Coronary artery (tissue), 2 donors: ENCODE measurements around the gene SLC7A11.

Source experiments
- DNase-seq: peaks from one replicate; pipeline ENCODE4 v3.0.0-alpha.2; 2017; ENCODE audit warnings: low spot score
- H3K27ac ChIP-seq, 2 donors: fragments of 200-600 bp; sonication (generic); one replicate each; pipeline ENCODE4 v1.5.1; 2016 to 2019
- H3K4me3 ChIP-seq: fragments of 200-600 bp; sonication (generic); 2 replicates; pipeline ENCODE4 v1.5.1; 2016; ENCODE audit warnings: mild to moderate bottlenecking, moderate library complexity
- TF ChIP-seq, protein P1 (sequence below): fragments of 200-600 bp; sonication (generic); IDR thresholded peaks from one replicate; pipeline ENCODE4 v1.5.1; 2019; ENCODE audit warnings: antibody characterized with exemption

SLC7A11 gene

DNA sequence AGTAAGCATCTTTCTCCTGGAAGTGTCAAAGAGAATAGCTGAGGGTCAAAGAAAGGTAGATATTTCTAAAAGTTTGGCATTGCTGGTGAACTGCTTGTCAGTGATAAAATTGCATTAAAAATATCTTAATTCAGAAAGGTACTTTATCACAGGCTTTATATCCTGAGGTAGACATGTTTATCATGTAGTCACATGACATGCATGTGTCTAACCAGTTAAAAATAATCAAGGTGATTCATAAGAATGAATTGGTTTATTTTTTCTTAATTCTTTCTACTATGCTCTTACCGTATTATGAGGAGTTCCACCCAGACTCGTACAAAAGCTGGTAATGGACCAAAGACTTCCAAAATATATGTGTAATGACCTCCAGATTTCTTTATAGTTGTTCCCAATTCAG, 6.1 kb downstream of the SLC7A11 start:
- H3K27ac ChIP-seq, result no peak overlapping the region
- TF ChIP-seq, protein P1, sequence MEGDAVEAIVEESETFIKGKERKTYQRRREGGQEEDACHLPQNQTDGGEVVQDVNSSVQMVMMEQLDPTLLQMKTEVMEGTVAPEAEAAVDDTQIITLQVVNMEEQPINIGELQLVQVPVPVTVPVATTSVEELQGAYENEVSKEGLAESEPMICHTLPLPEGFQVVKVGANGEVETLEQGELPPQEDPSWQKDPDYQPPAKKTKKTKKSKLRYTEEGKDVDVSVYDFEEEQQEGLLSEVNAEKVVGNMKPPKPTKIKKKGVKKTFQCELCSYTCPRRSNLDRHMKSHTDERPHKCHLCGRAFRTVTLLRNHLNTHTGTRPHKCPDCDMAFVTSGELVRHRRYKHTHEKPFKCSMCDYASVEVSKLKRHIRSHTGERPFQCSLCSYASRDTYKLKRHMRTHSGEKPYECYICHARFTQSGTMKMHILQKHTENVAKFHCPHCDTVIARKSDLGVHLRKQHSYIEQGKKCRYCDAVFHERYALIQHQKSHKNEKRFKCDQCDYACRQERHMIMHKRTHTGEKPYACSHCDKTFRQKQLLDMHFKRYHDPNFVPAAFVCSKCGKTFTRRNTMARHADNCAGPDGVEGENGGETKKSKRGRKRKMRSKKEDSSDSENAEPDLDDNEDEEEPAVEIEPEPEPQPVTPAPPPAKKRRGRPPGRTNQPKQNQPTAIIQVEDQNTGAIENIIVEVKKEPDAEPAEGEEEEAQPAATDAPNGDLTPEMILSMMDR, result no peak
- DNase-seq, result no peak
- no peak overlapping the region for H3K4me3 ChIP-seq

DNA sequence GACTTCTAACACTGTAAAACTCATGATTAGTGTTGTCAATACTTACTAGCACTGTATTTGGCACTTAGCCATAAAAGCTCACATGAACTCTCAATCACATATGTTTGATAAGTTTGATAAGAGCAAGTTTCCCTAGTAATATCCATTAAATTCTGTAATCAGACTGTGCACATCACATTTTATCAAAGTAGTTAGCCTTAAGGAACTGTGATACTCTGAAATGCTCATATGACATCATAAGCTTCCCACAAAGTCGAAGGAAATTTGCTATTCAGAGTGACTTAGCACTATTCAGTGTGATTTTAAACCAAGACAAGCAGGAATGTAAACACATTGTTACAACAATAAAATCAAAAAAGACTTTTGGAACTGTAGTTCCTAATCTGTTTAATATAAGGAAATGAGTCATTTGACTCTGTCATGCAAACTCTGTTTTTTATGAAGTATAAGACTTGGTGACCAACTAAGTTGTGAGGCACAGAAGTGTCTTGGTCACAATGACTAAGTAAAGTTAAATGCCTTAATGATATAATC, 6.7 kb downstream of the SLC7A11 start:
- DNase-seq, result no peak
- TF ChIP-seq, protein P1, result no peak
- no peak overlapping the region for H3K27ac ChIP-seq
- no peak overlapping the region for H3K4me3 ChIP-seq

DNA sequence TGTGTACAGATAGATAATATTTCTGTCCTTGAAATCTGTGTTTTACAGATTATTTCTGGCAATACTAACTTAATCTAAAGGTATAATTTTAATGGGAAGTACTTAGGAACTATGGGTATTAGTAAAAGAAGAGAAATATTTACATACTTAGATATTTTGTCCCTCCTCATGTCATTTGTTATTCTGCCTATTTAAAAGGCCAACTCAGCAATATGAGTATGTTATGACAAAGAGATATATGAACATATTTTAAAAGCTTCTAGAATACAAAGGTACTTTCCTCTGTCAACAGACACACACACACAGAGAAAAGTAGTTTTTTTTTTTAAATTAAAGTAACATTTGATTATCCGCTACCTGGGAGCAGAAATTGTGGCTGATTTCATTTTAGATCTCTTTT, 7.9 kb downstream of the SLC7A11 start:
- Histone ChIP-seq H3K27ac (no peak overlapping the region), H3K4me3 (no peak overlapping the region)
- TF ChIP-seq, protein P1, result no peak
- DNase-seq, result no peak

DNA sequence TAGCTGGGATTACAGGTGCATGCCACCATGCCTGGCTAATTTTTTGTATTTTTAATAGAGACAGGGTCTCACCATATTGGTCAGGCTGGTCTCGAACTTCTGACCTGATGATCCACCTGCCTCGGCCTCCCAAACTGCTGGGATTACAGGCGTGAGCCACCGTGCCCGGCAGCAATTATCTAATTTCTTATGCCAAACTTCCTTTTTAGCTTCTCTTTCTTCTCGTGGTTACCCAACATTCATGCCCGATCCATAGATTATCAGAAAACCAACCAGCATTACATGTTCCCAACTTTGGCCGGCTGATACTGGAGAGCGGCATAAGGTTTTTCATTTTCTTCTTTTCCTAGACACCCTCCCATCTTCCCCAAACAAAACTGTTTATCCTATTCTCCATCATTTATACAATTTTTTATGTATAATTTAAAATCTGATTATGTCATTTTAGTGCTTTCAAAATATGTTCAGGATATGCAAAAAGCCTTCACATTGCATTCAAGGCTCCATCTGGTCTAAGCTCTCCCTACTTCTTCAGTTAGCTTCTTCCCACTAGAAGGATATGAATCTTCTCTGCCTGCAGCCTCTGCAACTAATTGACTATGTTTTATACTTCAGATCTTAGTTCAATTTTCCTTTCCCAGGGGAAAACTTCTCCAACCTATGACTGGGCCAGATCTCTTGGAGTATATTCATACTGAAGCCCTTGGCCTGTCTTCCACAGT, 8.7 kb downstream of the SLC7A11 start:
- Histone ChIP-seq H3K4me3 (no peak overlapping the region), H3K27ac (no peak overlapping the region)
- TF ChIP-seq, protein P1, result no peak
- no peak for DNase-seq

DNA sequence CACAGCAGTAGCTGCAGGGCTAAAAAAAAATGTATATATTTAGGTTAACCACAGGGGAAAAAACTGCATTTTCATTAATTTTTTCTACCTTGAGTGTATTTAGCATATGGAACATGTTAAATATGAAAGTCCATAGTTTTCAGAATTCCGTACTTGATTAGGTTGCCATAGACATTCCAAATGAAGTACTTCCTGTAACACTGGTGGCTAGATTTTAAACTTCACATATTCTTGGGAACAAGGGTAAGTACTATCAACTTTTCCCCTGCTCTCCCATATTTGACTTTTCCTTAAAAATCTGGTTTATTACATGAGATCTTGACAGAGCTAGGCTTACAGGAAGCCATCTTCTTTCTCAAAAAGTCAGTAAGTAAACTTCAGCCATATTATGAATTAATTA, 9.8 kb downstream of the SLC7A11 start:
- DNase-seq, result no peak
- TF ChIP-seq, protein P1, result no peak
- Histone ChIP-seq H3K27ac (no peak overlapping the region), H3K4me3 (no peak overlapping the region)

DNA sequence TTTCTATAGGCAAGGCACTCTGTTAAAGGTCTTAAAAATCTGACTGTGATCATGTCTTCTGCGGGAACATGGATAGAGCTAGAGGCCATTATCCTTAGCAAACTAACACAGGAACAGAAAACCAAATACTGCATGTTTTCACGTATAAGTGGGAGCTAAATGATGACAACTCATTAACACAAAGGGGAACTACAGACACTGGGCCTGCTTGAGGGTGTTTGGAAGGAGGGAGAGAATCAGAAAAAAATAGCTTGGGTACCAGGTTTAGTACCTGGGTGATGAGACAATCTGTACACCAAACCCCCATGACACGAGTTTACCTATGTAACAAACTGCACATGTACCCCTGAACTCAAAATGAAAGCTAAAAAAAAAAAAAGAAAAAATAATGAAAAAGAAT, 12.1 kb downstream of the SLC7A11 start:
- H3K27ac ChIP-seq, result no peak overlapping the region
- TF ChIP-seq, protein P1, result no peak
- H3K4me3 ChIP-seq, result no peak overlapping the region
- no peak for DNase-seq

DNA sequence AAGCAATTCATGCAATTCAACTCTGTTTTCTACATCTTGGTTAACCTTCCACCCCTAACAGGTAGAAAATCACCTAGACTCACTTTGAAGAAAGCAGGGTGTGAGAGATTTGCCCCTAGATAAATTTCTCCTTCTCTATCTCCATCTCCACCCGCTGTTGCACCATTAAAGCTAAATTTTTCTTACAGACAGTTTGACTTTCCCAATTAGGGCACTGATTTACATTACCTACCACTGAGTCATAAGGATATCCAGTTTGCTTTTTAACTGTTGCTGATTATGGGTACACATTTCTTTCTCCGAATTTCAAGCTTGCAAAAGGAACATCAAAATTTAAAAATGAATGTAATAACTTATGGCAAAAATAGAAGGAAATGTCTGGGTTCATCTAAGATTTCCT, 13.0 kb downstream of the SLC7A11 start:
- Histone ChIP-seq H3K27ac (no peak overlapping the region), H3K4me3 (no peak overlapping the region)
- DNase-seq, result no peak
- TF ChIP-seq, protein P1, result no peak
